ENCODE data around the gene IL17RA.

The IL17RA gene

GRCh38 chr22:17118342-17118741 is 33.5 kb downstream of the IL17RA start:
- Histone ChIP-seq H4K20me1 (ENCODE audit: low read depth, low read length) (no peaks in the 10 kb centered on the region), H3K79me2 (ENCODE audit: insufficient read depth, low read length) (no peaks in the 10 kb centered on the region), H3K9me3 (ENCODE audit: insufficient read depth, low read length) (no peaks in the 10 kb centered on the region), H3K27me3 (ENCODE audit: low read length) (no peaks in the 10 kb centered on the region), H3K9ac (ENCODE audit: low read length) (no peak overlapping the region), H3K27ac (ENCODE audit: low read depth, low read length) (no peak overlapping the region), H3F3A (ENCODE audit: insufficient read depth) (no peaks in the 10 kb centered on the region), H3K4me2 (ENCODE audit: low read depth, low read length, poor library complexity, severe bottlenecking) (no peak overlapping the region), H3K4me3 (ENCODE audit: insufficient read depth, low read length, poor library complexity, severe bottlenecking) (no peak overlapping the region), H3K36me3 (ENCODE audit: low read length) (no peaks in the 10 kb centered on the region), H3K9me2 (replicated peaks; ENCODE audit: insufficient read depth, low read length) (no peaks in the 10 kb centered on the region), H2AFZ (ENCODE audit: low read depth, low read length, severe bottlenecking) (no peak overlapping the region)
- TF ChIP-seq CTCF (IDR thresholded peaks at IDR 0.05; ENCODE audit: insufficient read depth, low read length, poor library complexity, severe bottlenecking) (no peak), EZH2phosphoT487 (conservative IDR thresholded peaks at IDR 0.05; ENCODE audit: low read length) (no peak)

- no peak overlapping the region for H3K4me2 ChIP-seq (ENCODE audit: low read depth, low read length, poor library complexity, severe bottlenecking)
- H3K4me3 ChIP-seq (ENCODE audit: insufficient read depth, low read length, poor library complexity, severe bottlenecking) = no peak overlapping the region
- H4K20me1 ChIP-seq (ENCODE audit: low read depth, low read length) = no peaks in the 10 kb centered on the region
- H3K27ac ChIP-seq (ENCODE audit: low read depth, low read length) = no peak overlapping the region
- H2AFZ ChIP-seq (ENCODE audit: low read depth, low read length, severe bottlenecking) = no peak overlapping the region
- no peak overlapping the region for H3K9ac ChIP-seq (ENCODE audit: low read length)
- no peaks in the 10 kb centered on the region for H3K9me3 ChIP-seq (ENCODE audit: insufficient read depth, low read length)
- no peaks in the 10 kb centered on the region for H3K36me3 ChIP-seq (ENCODE audit: low read length)
- no peaks in the 10 kb centered on the region for H3F3A ChIP-seq (ENCODE audit: insufficient read depth)
- TF ChIP-seq EZH2phosphoT487 (conservative IDR thresholded peaks at IDR 0.05; ENCODE audit: low read length) (no peak), CTCF (IDR thresholded peaks at IDR 0.05; ENCODE audit: insufficient read depth, low read length, poor library complexity, severe bottlenecking) (no peak)
- no peaks in the 10 kb centered on the region for H3K79me2 ChIP-seq (ENCODE audit: insufficient read depth, low read length)
- no peaks in the 10 kb centered on the region for H3K27me3 ChIP-seq (ENCODE audit: low read length)
- H3K9me2 ChIP-seq (replicated peaks; ENCODE audit: insufficient read depth, low read length) = no peaks in the 10 kb centered on the region
These were observed 34.8 kb downstream of the IL17RA start for GRCh38 chr22:17119481-17120202.

- no peak overlapping the region for H3K9ac ChIP-seq (ENCODE audit: low read length)
- no peaks in the 10 kb centered on the region for H3K36me3 ChIP-seq (ENCODE audit: low read length)
- TF ChIP-seq EZH2phosphoT487 (conservative IDR thresholded peaks at IDR 0.05; ENCODE audit: low read length) (no peak), CTCF (IDR thresholded peaks at IDR 0.05; ENCODE audit: insufficient read depth, low read length, poor library complexity, severe bottlenecking) (no peak)
- no peaks in the 10 kb centered on the region for H3K79me2 ChIP-seq (ENCODE audit: insufficient read depth, low read length)
- H3K4me2 ChIP-seq (ENCODE audit: low read depth, low read length, poor library complexity, severe bottlenecking) = peak overlapping the region; percentile 41
- no peaks in the 10 kb centered on the region for H3K9me2 ChIP-seq (replicated peaks; ENCODE audit: insufficient read depth, low read length)
- no peaks in the 10 kb centered on the region for H3K27me3 ChIP-seq (ENCODE audit: low read length)
- no peaks in the 10 kb centered on the region for H3F3A ChIP-seq (ENCODE audit: insufficient read depth)
- no peaks in the 10 kb centered on the region for H4K20me1 ChIP-seq (ENCODE audit: low read depth, low read length)
- no peak overlapping the region for H2AFZ ChIP-seq (ENCODE audit: low read depth, low read length, severe bottlenecking)
- H3K9me3 ChIP-seq (ENCODE audit: insufficient read depth, low read length) = no peaks in the 10 kb centered on the region
- no peak overlapping the region for H3K27ac ChIP-seq (ENCODE audit: low read depth, low read length)
- no peak overlapping the region for H3K4me3 ChIP-seq (ENCODE audit: insufficient read depth, low read length, poor library complexity, severe bottlenecking)
These were observed 35.5 kb downstream of the IL17RA start for GRCh38 chr22:17120281-17120680.
